Measurements from ENCODE around the gene DHRS3. TPM values are rescaled to one million over a fixed set of nuclear protein-coding genes. Genes with fewer than 3 reads are reported as not detected.

DHRS3 gene
- total and polyA plus RNA-seq, 2 of the 13 experiments (the other 11 are each of a cell fraction or from before 2014, with no cell fraction given): 48.5 to 90.5 TPM

DNA sequence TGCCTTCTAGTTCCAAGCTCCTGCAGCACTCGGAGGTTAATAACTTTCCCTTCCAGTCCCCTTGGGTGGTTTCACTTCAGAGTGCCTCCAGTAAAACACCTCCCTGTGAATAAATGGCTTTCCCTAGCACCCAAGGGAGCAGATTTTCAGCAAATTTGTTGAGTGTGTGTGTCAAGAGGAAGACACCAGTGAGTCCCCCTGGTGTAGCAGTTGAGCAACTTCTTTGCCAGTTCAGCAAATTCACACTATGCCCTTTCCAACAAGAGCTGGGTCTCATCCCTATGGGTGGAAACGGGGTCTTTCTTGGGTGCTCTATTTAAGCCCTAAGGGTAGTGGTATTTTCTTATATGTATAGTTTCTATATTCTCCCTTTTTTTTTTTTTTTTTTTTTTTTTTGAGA is 25.1 kb upstream of the DHRS3 start:
- no TSS peak for BruUV-seq (replicated peaks)
- TF ChIP-seq MAFK (conservative IDR thresholded peaks at IDR 0.05 in 1 of 2, IDR thresholded peaks at IDR 0.05 in 1 of 2; ENCODE audit: low read length in 2 of 2) (peak; percentile 53; a peak in 3 of 4 replicates), ZNF432 (CRISPR knock-in tag; IDR thresholded peaks at IDR 0.05; ENCODE audit: borderline replicate concordance) (no peak), MAFF (IDR thresholded peaks at IDR 0.05; ENCODE audit: low read depth, low read length) (0 out of 2 replicates have a peak, but pooled peaks have one; percentile 38), TEAD3 (CRISPR knock-in tag; optimal IDR thresholded peaks at IDR 0.05; ENCODE audit: borderline replicate concordance) (no peak)
- Histone ChIP-seq H3K27ac (ENCODE audit: extremely low read length, insufficient read depth, low read length) (no peak overlapping the region), H3K4me1 (ENCODE audit: insufficient read depth, low read length) (no peaks in the 10 kb centered on the region), H3K27me3 (ENCODE audit: control insufficient read depth in 1 of 2, insufficient read depth in 2 of 2, low read length in 2 of 2) (peaks cover 0 to 21% of the 10 kb centered on the region in 2 experiments; a peak in 2 of 5 replicates), H3K4me2 (ENCODE audit: low read depth, low read length) (no peak overlapping the region), H3K4me3 (replicated peaks in 1 of 3; ENCODE audit: insufficient read depth in 1 of 3, low read depth in 2 of 3, low read length in 3 of 3) (no peak overlapping the region), H3K36me3 (replicated peaks in 1 of 2; ENCODE audit: control insufficient read depth in 1 of 2, insufficient read depth in 2 of 2, low read length in 2 of 2) (no peaks in the 10 kb centered on the region), H4K20me1 (ENCODE audit: insufficient read depth, low read length) (no peaks in the 10 kb centered on the region), H2AFZ (ENCODE audit: low read length) (no peak overlapping the region), H3K79me2 (ENCODE audit: insufficient read depth, low read length) (no peaks in the 10 kb centered on the region), H3K9ac (ENCODE audit: insufficient read depth, low read depth, low read length) (no peak overlapping the region), H3K9me3 (ENCODE audit: low read length) (peaks cover 23% of the 10 kb centered on the region)
- WGBS (ENCODE audit: low lambda C conversion rate): 46% methylated on average over 2 of the region's 2 CpGs
- ATAC-seq (no peak), FAIRE-seq (no peak), DNase-seq (ENCODE audit: low spot score) (no peak)
- intact Hi-C loops (cut with micrococcal nuclease; ENCODE audit: unreplicated experiment): no loop called here
- POLR2A ChIA-PET: no interaction called here
- in situ Hi-C loops (cut with HindIII; ENCODE audit: extremely low pct_ligation_motif_present, low pct_unique_long_range_greater_than_20kb): no loop called here
- CTCF ChIA-PET (ENCODE audit: low intra/inter-chr PET ratio, low total read pairs): no interaction called here

DNA sequence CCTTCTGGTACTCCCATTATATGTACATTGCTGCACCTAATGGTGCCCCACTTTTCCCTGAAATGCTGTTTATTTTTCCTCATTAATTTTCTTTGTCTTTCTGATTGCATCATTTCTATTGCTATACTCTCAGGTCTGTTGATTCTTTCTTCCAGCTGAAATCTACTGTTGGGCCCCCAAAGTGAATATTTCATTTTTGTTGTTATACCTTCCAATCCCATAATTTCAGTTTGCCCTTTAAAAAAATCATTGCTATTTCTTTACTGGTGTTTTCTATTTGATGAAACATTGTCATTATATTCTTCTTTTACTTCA is 22.9 kb upstream of the DHRS3 start:
- ATAC-seq (no peak), DNase-seq (ENCODE audit: low spot score) (no peak), FAIRE-seq (no peak)
- intact Hi-C loops (cut with micrococcal nuclease; ENCODE audit: unreplicated experiment) (no loop called here), in situ Hi-C loops (cut with HindIII; ENCODE audit: extremely low pct_ligation_motif_present, low pct_unique_long_range_greater_than_20kb) (no loop called here)
- peaks cover 12% of the 10 kb centered on the region for H3K4me1 ChIP-seq (ENCODE audit: insufficient read depth, low read length)
- H3K9me3 ChIP-seq (ENCODE audit: low read length): peaks cover 23% of the 10 kb centered on the region
- H4K20me1 ChIP-seq (ENCODE audit: insufficient read depth, low read length): no peaks in the 10 kb centered on the region
- no peak for TF ChIP-seq FLYWCH1 (CRISPR knock-in tag; IDR thresholded peaks at IDR 0.05)
- TF ChIP-seq ATF7 (IDR thresholded peaks at IDR 0.05): peak; percentile 34; the same call in 1 of the 2 replicates
- TF ChIP-seq ATF7 (CRISPR knock-in tag; IDR thresholded peaks at IDR 0.05): no peak
- H3K9ac ChIP-seq (ENCODE audit: insufficient read depth, low read depth, low read length): no peak overlapping the region
- no peaks in the 10 kb centered on the region for H3K36me3 ChIP-seq (replicated peaks in 1 of 2; ENCODE audit: control insufficient read depth in 1 of 2, insufficient read depth in 2 of 2, low read length in 2 of 2)
- no peak overlapping the region for H2AFZ ChIP-seq (ENCODE audit: low read length)
- peaks cover 0 to 15% of the 10 kb centered on the region in 2 experiments; a peak in 2 of 5 replicates for H3K27me3 ChIP-seq (ENCODE audit: control insufficient read depth in 1 of 2, insufficient read depth in 2 of 2, low read length in 2 of 2)
- ChIA-PET CTCF (ENCODE audit: low intra/inter-chr PET ratio, low total read pairs) (no interaction called here), POLR2A (no interaction called here)
- no peak overlapping the region for H3K4me2 ChIP-seq (ENCODE audit: low read depth, low read length)
- no peak overlapping the region for H3K4me3 ChIP-seq (replicated peaks in 1 of 3; ENCODE audit: insufficient read depth in 1 of 3, low read depth in 2 of 3, low read length in 3 of 3)
- no TSS peak for BruUV-seq (replicated peaks)
- no peaks in the 10 kb centered on the region for H3K79me2 ChIP-seq (ENCODE audit: insufficient read depth, low read length)
- no peak overlapping the region for H3K27ac ChIP-seq (ENCODE audit: extremely low read length, insufficient read depth, low read length)
